ENCODE measurements around the gene DOCK2. TPM values are rescaled to one million over a fixed set of nuclear protein-coding genes. Genes with fewer than 3 reads are reported as not detected.
"Not testable (repeated sequence)": the region's sequence is repeated elsewhere in the genome, so short reads cannot be mapped to it uniquely, and the experiment has no call there.

Gene DOCK2
- total and polyA plus RNA-seq, 5 donors from 2014 or later, result 65.9 to 354 (median 71.1) TPM

GRCh38 chr5:169827769-169828168, 190.7 kb downstream of the DOCK2 start:
- H3K4me3 ChIP-seq (ENCODE audit: low read depth, low read length), result no peak overlapping the region
- no peak for DNase-seq
- peaks cover 5% of the 10 kb centered on the region for H3K36me3 ChIP-seq (ENCODE audit: control insufficient read depth, insufficient read depth, low read length)
- peaks cover 16 to 25% (median 23%) of the 10 kb centered on the region in 4 donors for H3K4me1 Mint-ChIP-seq
- no peaks in the 10 kb centered on the region for H3K9me3 ChIP-seq (ENCODE audit: control insufficient read depth in 2 of 2, low read length in 2 of 2)
- H3K27me3 Mint-ChIP-seq, result no peaks in the 10 kb centered on the region
- peak overlapping the region in 2 of 3 donors; percentile 11 to 44 for H3K27ac Mint-ChIP-seq
- ATAC-seq (ENCODE audit: low read depth in 2 of 2), result no peak
- no peak overlapping the region for H3K4me3 Mint-ChIP-seq
- no peaks in the 10 kb centered on the region for H3K27me3 ChIP-seq (ENCODE audit: control insufficient read depth, insufficient read depth, low read length)
- no peak overlapping the region for H3K27ac ChIP-seq (ENCODE audit: insufficient read depth, low read length, poor library complexity, severe bottlenecking)
- H3K4me1 ChIP-seq (ENCODE audit: control insufficient read depth, insufficient read depth, low read length, poor library complexity, severe bottlenecking), result no peaks in the 10 kb centered on the region
- peaks cover 0 to 2% (median 0%) of the 10 kb centered on the region in 7 donors for H3K9me3 Mint-ChIP-seq
- H3K36me3 Mint-ChIP-seq, result peaks cover 23% of the 10 kb centered on the region

- H3K36me3 Mint-ChIP-seq, result peaks cover 26% of the 10 kb centered on the region
Observed at GRCh38 chr5:169828385-169828784, 191.3 kb downstream of the DOCK2 start.

GRCh38 chr5:169831331-169831730, 194.3 kb downstream of the DOCK2 start:
- Histone ChIP-seq H3K4me3 (ENCODE audit: low read depth, low read length) (no peak overlapping the region), H3K36me3 (ENCODE audit: control insufficient read depth, insufficient read depth, low read length) (peaks cover 11% of the 10 kb centered on the region), H3K27me3 (ENCODE audit: control insufficient read depth, insufficient read depth, low read length) (no peaks in the 10 kb centered on the region), H3K9me3 (ENCODE audit: control insufficient read depth in 2 of 2, low read length in 2 of 2) (no peaks in the 10 kb centered on the region), H3K4me1 (ENCODE audit: control insufficient read depth, insufficient read depth, low read length, poor library complexity, severe bottlenecking) (no peaks in the 10 kb centered on the region), H3K27ac (ENCODE audit: insufficient read depth, low read length, poor library complexity, severe bottlenecking) (no peak overlapping the region)
- Mint-ChIP-seq H3K4me1 (peaks cover 9 to 31% (median 25%) of the 10 kb centered on the region in 4 donors), H3K9me3 (peaks cover 0 to 2% (median 0%) of the 10 kb centered on the region in 7 donors), H3K36me3 (peaks cover 20% of the 10 kb centered on the region), H3K4me3 (no peak overlapping the region), H3K27me3 (no peaks in the 10 kb centered on the region), H3K27ac (peak overlapping the region in 2 of 3 donors; percentile 32 to 67)
- ATAC-seq (ENCODE audit: low read depth in 2 of 2) (no peak), DNase-seq (no peak)

More at GRCh38 chr5:169828385-169828784, 191.3 kb downstream of the DOCK2 start:
- no peaks in the 10 kb centered on the region for H3K27me3 ChIP-seq (ENCODE audit: control insufficient read depth, insufficient read depth, low read length)
- no peaks in the 10 kb centered on the region for H3K9me3 ChIP-seq (ENCODE audit: control insufficient read depth in 2 of 2, low read length in 2 of 2)
- H3K4me1 ChIP-seq (ENCODE audit: control insufficient read depth, insufficient read depth, low read length, poor library complexity, severe bottlenecking), result no peaks in the 10 kb centered on the region
- H3K27ac ChIP-seq (ENCODE audit: insufficient read depth, low read length, poor library complexity, severe bottlenecking), result no peak overlapping the region
- Mint-ChIP-seq H3K9me3 (peaks cover 0 to 2% (median 0%) of the 10 kb centered on the region in 7 donors), H3K4me1 (peaks cover 16 to 28% (median 25%) of the 10 kb centered on the region in 4 donors), H3K4me3 (no peak overlapping the region), H3K27ac (peak overlapping the region; percentile 11 to 74 (median 44)), H3K27me3 (no peaks in the 10 kb centered on the region)
- no peak for DNase-seq
- H3K36me3 ChIP-seq (ENCODE audit: control insufficient read depth, insufficient read depth, low read length), result peaks cover 8% of the 10 kb centered on the region
- no peak overlapping the region for H3K4me3 ChIP-seq (ENCODE audit: low read depth, low read length)
- ATAC-seq (ENCODE audit: low read depth in 2 of 2), result no peak

- DNase-seq (no peak), ATAC-seq (ENCODE audit: low read depth in 2 of 2) (no peak)
- H3K4me3 Mint-ChIP-seq, result no peak overlapping the region
- H3K4me3 ChIP-seq (ENCODE audit: low read depth, low read length), result no peak overlapping the region
- H3K27ac ChIP-seq (ENCODE audit: insufficient read depth, low read length, poor library complexity, severe bottlenecking), result no peak overlapping the region
- peaks cover 0 to 2% (median 0%) of the 10 kb centered on the region in 7 donors for H3K9me3 Mint-ChIP-seq
- H3K27me3 Mint-ChIP-seq, result no peaks in the 10 kb centered on the region
- H3K27me3 ChIP-seq (ENCODE audit: control insufficient read depth, insufficient read depth, low read length), result no peaks in the 10 kb centered on the region
- no peaks in the 10 kb centered on the region for H3K4me1 ChIP-seq (ENCODE audit: control insufficient read depth, insufficient read depth, low read length, poor library complexity, severe bottlenecking)
- H3K4me1 Mint-ChIP-seq, result peaks cover 16 to 37% (median 29%) of the 10 kb centered on the region in 4 donors
- peaks cover 20% of the 10 kb centered on the region for H3K36me3 Mint-ChIP-seq
- no peaks in the 10 kb centered on the region for H3K9me3 ChIP-seq (ENCODE audit: control insufficient read depth in 2 of 2, low read length in 2 of 2)
- peaks cover 11% of the 10 kb centered on the region for H3K36me3 ChIP-seq (ENCODE audit: control insufficient read depth, insufficient read depth, low read length)
- peak overlapping the region; percentile 8 to 85 (median 67) for H3K27ac Mint-ChIP-seq
Observed at GRCh38 chr5:169832304-169832703, 195.2 kb downstream of the DOCK2 start.

- Mint-ChIP-seq H3K9me3 (peaks cover 0 to 2% (median 0%) of the 10 kb centered on the region in 7 donors), H3K36me3 (peaks cover 21% of the 10 kb centered on the region), H3K27me3 (no peaks in the 10 kb centered on the region), H3K4me3 (no peak overlapping the region), H3K4me1 (peaks cover 22 to 41% (median 31%) of the 10 kb centered on the region in 4 donors), H3K27ac (peak overlapping the region in 2 of 3 donors; percentile 56 to 67)
- DNase-seq (no peak), ATAC-seq (ENCODE audit: low read depth in 2 of 2) (peak in 1 of 2 donors; percentile 50)
- H3K9me3 ChIP-seq (ENCODE audit: control insufficient read depth in 2 of 2, low read length in 2 of 2), result no peaks in the 10 kb centered on the region
- H3K27ac ChIP-seq (ENCODE audit: insufficient read depth, low read length, poor library complexity, severe bottlenecking), result no peak overlapping the region
- H3K4me1 ChIP-seq (ENCODE audit: control insufficient read depth, insufficient read depth, low read length, poor library complexity, severe bottlenecking), result no peaks in the 10 kb centered on the region
- H3K36me3 ChIP-seq (ENCODE audit: control insufficient read depth, insufficient read depth, low read length), result peaks cover 11% of the 10 kb centered on the region
- no peaks in the 10 kb centered on the region for H3K27me3 ChIP-seq (ENCODE audit: control insufficient read depth, insufficient read depth, low read length)
- no peak overlapping the region for H3K4me3 ChIP-seq (ENCODE audit: low read depth, low read length)
Observed at GRCh38 chr5:169832845-169833244, 195.8 kb downstream of the DOCK2 start.

- H3K36me3 ChIP-seq (ENCODE audit: control insufficient read depth, insufficient read depth, low read length), result peaks cover 11% of the 10 kb centered on the region
- H3K27ac Mint-ChIP-seq; H3K4me3 Mint-ChIP-seq; H3K9me3 Mint-ChIP-seq; H3K27ac ChIP-seq (ENCODE audit: insufficient read depth, low read length, poor library complexity, severe bottlenecking); H3K27me3 ChIP-seq (ENCODE audit: control insufficient read depth, insufficient read depth, low read length); H3K27me3 Mint-ChIP-seq; ATAC-seq (ENCODE audit: low read depth in 2 of 2); H3K4me1 ChIP-seq (ENCODE audit: control insufficient read depth, insufficient read depth, low read length, poor library complexity, severe bottlenecking); H3K9me3 ChIP-seq (ENCODE audit: control insufficient read depth in 2 of 2, low read length in 2 of 2); DNase-seq; H3K4me3 ChIP-seq (ENCODE audit: low read depth, low read length): not testable (repeated sequence)
- Mint-ChIP-seq H3K4me1 (peaks cover 28 to 48% (median 37%) of the 10 kb centered on the region in 4 donors), H3K36me3 (peaks cover 29% of the 10 kb centered on the region)
Observed at GRCh38 chr5:169833681-169834292, 196.7 kb downstream of the DOCK2 start.

- not testable (repeated sequence) for H3K27ac ChIP-seq (ENCODE audit: insufficient read depth, low read length, poor library complexity, severe bottlenecking); H3K4me3 ChIP-seq (ENCODE audit: low read depth, low read length); ATAC-seq (ENCODE audit: low read depth in 2 of 2); H3K9me3 Mint-ChIP-seq; H3K27me3 ChIP-seq (ENCODE audit: control insufficient read depth, insufficient read depth, low read length); H3K9me3 ChIP-seq (ENCODE audit: control insufficient read depth in 2 of 2, low read length in 2 of 2); H3K4me1 ChIP-seq (ENCODE audit: control insufficient read depth, insufficient read depth, low read length, poor library complexity, severe bottlenecking); H3K27ac Mint-ChIP-seq; DNase-seq; H3K27me3 Mint-ChIP-seq
- Mint-ChIP-seq H3K4me1 (peaks cover 26 to 48% (median 36%) of the 10 kb centered on the region in 4 donors), H3K4me3 (peak overlapping the region in 1 of 4 donors; percentile 48), H3K36me3 (peaks cover 29% of the 10 kb centered on the region)
- peaks cover 17% of the 10 kb centered on the region for H3K36me3 ChIP-seq (ENCODE audit: control insufficient read depth, insufficient read depth, low read length)
Observed at GRCh38 chr5:169834540-169834939, 197.5 kb downstream of the DOCK2 start.
